SW 1271 (cell line): ENCODE measurements around the gene IGLL5.
"Not testable (repeated sequence)": the region's sequence is repeated elsewhere in the genome, so short reads cannot be mapped to it uniquely, and the experiment has no call there.

ENCODE experiments used
- DNase-seq, 2 experiments: peaks; one replicate each; lab custom pipeline; 2025; lab: John Stamatoyannopoulos, UW

Gene IGLL5

GRCh38 chr22:22914726-22915669, 27.4 kb downstream of the IGLL5 start:
- no peak for DNase-seq

- DNase-seq = no peak
Observed at GRCh38 chr22:22915670-22916035, 28.0 kb downstream of the IGLL5 start.

GRCh38 chr22:22916215-22916951, 28.8 kb downstream of the IGLL5 start:
- no peak for DNase-seq

GRCh38 chr22:22916952-22917290, 29.3 kb downstream of the IGLL5 start:
- DNase-seq = no peak

GRCh38 chr22:22917377-22917776, 29.8 kb downstream of the IGLL5 start:
- no peak for DNase-seq

GRCh38 chr22:22918297-22918965, 30.8 kb downstream of the IGLL5 start:
- no peak for DNase-seq

GRCh38 chr22:22919041-22919440, 31.4 kb downstream of the IGLL5 start:
- no peak for DNase-seq

- no peak for DNase-seq
Observed at GRCh38 chr22:22920104-22920654, 32.6 kb downstream of the IGLL5 start.

- no peak for DNase-seq
Observed at GRCh38 chr22:22920910-22921550, 33.4 kb downstream of the IGLL5 start.

GRCh38 chr22:22921575-22921974, 34.0 kb downstream of the IGLL5 start:
- no peak for DNase-seq

GRCh38 chr22:22922092-22922953, 34.7 kb downstream of the IGLL5 start:
- not testable (repeated sequence) for DNase-seq

GRCh38 chr22:22922954-22923319, 35.3 kb downstream of the IGLL5 start:
- no peak for DNase-seq

GRCh38 chr22:22923379-22923778, 35.8 kb downstream of the IGLL5 start:
- DNase-seq = no peak

GRCh38 chr22:22923930-22924329, 36.3 kb downstream of the IGLL5 start:
- DNase-seq = no peak

GRCh38 chr22:22924369-22925145, 36.9 kb downstream of the IGLL5 start:
- DNase-seq = no peak

GRCh38 chr22:22925146-22925804, 37.7 kb downstream of the IGLL5 start:
- no peak for DNase-seq

- no peak for DNase-seq
Observed at GRCh38 chr22:22925805-22926369, 38.3 kb downstream of the IGLL5 start.

- no peak for DNase-seq
Observed at GRCh38 chr22:22926370-22927195, 39.0 kb downstream of the IGLL5 start.
